Posterior vena cava (tissue), 2 donors: ENCODE results near the gene CTBP2. TPM values are rescaled to one million over a fixed set of nuclear protein-coding genes. Genes with fewer than 3 reads are reported as not detected.
"Not testable (repeated sequence)": the region's sequence is repeated elsewhere in the genome, so short reads cannot be mapped to it uniquely, and the experiment has no call there.

Experiments used
- DNase-seq: peaks from one replicate; pipeline ENCODE4 v3.0.0-alpha.2; 2020; ENCODE audit warnings: low spot score
- intact Hi-C, 2 donors: fragments of 100-400 bp; cut with DNase I; formaldehyde crosslinking; loops; one replicate each; pipeline versions ENCODE4 v1.14.1 to v1.14.2; 2022 to 2023
- total RNA-seq, 2 donors: library from RNA; stranded (reverse); fragmentation: NEBNext Ultra II Directional; extraction: Animal tissue kit (Norgen Biotek cat#: 25700); gene quantifications; one replicate each; pipeline ENCODE4 v1.2.1, GENCODE V29; 2021
- donor health status: DM: yes; HTN: yes; CAD: no.
- donor health status: DM: yes; HTN: yes; CAD: no.

CTBP2 gene
- total RNA-seq, 2 donors from 2014 or later: 44.4 to 47.3 TPM

DNA sequence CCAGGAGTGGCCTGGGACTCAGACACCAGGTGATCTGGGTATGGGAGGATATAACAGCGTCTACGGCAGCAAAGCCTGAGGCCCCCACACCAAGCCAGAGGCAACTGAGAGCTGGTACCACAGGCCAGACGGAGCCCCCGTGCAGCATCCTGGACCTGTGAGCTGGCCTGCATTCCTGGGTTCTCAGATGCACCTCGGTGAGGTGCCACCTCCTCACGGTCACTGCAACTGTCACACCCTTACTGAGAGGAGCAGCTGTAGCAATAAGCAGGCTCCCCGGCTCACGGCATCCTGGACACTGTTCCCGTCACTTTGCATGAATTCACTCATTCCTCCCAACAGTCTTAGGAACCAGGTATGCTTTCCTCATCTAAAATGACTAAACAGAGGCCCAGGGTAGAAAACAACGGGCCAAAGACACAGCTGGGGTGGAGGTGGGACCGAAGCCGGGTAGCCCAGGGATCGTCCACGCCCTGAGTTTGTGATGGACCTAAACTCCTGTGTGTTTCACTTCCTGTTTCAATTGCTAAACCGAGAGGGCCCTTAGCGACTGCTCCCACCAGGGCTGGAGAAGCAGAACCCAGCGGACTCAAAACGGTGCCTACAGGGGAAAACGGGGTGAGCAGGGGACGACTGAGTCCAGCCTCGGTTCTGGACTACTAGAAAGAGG lies 98.7 kb downstream of the CTBP2 start:
- DNase-seq: peak; percentile 64
- intact Hi-C loops: no loop called here

DNA sequence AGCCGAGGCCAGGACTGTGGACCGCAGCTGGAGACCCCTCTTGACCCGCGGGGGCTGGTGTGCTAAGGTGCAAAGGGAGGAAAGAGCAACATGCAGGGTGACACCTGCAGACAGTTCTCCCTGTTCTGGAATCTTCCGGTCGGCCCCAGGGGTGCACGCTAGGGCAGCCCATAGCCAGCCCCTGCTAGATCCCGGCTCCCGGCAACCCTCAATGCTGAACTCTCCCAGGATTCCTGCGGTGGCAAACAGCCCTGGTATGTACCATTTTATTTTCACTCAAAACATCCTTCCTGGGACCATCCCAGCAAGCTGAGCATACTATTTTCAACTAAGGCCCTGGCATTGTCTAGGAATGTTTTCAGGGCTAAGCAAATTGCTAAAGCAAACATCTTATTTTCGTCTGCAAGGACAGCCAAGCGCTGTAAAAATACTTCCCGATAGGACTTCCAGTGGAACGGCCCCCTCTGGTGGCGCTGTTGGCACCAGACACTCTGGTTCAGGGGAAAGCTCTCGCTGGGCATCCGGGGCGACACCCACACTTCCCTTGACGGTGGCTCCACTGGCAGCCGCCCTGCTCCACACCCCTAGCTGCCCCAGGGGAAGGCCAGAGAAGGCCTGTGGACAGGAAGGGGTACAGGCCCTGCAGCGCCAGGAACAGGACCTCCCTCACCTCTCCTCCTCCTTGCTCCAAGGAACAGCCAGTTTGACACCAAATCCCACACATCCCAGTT lies 99.4 kb downstream of the CTBP2 start:
- intact Hi-C loops: no loop called here
- DNase-seq: peak; percentile 94

DNA sequence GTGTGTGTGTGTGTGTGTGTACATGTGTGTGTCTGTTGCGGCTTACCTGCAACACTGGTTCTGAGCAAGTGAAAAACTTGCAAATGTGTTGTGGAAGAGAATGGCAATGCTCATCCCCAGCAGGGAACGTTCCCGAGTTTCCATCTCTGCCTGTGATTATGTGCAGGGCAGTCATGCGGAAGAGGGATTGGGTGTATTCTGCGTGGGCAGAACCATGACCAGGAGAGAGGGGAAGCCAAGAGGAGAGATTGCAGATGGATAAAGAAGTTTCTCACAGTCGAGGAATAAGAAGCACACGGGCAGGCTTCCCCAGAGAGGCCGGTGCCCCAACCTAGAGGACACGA lies 99.9 kb downstream of the CTBP2 start:
- intact Hi-C loops: no loop called here
- no peak for DNase-seq

DNA sequence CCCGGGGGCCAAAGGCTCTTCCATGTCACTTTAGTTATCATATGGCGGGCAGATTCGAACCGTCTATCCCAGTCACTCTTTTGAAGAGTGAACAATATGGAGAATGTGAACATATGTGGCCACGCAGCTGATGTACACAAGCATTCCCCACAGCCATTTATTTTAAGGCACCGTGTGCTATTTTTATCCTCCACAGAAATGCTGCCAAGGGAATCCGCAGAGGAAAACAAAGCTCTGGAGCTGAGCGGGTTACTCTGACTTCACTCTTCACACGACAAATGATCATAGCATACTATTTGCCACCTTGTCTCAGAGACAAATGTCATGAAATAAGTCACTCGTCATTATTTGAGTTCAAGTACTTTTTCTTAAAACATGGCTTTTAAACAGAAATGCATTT lies 100.3 kb downstream of the CTBP2 start:
- no peak for DNase-seq
- intact Hi-C loops: no loop called here

DNA sequence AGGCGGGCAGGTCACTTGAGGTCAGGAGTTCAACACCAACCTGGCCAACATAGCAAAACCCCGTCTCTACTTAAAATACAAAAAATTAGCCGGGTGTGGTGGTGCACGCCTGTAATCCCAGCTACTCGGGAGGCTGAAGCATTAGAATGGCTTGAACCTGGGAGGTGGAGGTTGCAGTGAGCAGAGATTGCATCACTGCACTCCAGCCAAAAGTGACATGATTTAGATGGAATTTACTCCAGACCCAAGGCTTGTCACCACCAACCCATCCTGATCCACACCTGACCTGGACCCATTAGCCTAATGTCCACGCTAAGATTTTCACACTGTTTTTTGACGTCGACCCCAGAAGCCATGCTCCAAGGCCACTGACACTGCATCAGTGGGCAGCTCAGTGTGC lies 101.0 kb downstream of the CTBP2 start:
- intact Hi-C loops: loop anchor here (10.0 kb wide), 2 partner anchors 55 to 95 kb away; no protein-coding TSS in a partner anchor
- DNase-seq: not testable (repeated sequence)

DNA sequence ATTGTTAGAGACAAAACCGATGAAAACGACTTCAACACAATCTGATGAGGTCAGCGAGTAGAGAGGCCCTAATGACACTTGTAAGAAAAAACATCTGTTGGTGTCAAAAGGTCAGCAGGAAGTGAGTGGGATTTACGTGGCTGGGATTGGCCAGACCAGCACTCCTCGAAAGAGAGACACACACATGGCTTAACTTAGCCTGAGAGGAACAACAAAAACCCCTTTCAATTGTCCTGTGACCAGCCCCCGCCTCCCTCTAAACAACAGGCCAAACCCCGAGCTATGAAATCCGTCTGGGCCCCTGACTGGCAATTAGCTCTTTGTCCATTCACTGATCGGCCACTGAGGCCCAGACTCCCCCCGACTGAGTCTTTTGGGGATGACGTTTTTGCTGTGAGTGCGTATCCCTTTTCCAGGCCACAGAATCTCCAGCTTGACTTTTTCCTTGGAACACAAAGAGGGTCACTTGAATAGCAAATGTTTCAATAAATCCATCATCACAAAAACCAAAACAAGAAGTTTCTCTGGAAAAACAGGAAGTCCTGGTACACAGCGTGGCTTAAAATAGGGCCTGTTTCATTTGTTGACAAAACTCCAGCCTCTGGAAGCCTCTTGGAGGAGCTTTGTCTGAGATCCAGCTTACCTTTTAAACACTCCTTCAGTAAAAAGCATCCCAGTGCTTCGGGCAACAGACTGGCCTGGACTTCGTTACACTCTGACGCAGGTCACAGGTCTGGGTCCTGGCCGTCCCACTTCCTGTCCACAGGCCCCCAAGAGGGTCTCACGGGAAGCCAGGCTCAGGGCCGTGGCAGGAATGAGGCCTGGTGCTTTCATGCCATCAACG lies 103.0 kb downstream of the CTBP2 start:
- peak; percentile 88 for DNase-seq
- intact Hi-C loops: loop anchor here (10.0 kb wide), 2 partner anchors 53 to 97 kb away; no protein-coding TSS in a partner anchor

DNA sequence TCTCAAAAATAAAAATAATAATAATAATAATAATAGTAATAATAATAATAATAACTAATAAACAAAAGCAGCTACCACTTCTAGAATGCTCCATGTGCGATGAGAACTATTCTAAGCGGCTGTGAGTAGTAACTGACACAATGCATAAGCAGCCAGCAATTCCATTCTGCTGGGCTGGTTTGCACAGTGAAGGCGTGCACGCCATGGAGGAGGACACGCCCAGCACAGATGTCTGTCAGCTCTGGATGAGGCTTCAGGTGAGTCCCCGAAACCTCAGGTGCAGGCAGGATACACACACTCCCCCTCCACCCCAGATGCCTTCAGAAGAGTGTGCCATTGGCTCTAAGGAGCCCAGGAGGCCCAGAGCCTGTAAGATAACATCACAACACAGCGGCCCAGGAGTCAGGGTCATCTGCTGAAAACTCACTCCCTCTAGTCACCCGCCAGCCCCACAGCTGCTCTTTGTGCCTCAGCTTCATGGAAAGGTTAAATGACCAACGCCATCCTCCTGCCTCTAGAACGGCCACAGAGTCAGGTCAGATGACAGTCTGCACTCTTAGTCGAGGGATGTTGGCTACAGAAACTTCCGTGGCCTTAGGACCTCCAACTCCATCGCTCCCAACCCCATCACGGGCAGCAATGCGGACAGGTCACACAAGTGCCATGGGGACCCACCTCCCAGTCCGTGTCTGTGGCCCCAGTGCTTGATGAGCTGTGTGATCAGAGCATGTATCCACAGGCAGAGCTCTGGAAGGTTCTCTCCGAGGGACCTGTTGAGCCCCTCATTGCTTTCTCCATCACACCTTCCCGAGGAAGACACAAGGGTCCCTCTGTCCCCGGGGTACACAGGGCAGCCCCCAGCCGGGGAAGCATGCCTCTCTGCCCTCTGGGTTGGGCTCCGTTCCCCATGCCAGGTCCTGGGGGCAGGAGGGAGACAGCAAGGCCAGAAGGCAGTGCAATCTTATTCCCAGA lies 103.9 kb downstream of the CTBP2 start:
- DNase-seq: peak; percentile 77
- intact Hi-C loops: loop anchor here (10.0 kb wide), 2 partner anchors 52 to 98 kb away; no protein-coding TSS in a partner anchor

DNA sequence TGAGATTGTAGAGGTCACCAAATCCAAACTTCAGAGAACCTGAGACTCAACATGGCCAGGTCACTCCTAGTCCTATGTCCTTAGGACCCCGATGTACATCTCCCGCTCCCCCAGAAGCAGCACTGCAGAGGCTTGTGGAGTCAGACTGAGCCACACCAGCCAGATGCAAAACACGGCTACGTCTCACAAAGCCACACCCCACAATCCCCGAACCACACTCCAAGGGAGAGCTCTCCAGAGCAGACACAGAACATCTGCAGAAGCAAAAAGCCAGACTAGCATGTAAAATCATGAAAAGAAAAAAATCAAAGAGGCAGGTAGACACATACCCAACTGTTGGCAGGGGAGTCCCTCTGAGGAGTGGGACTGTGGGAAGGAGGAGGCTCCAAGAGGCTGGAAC lies 104.9 kb downstream of the CTBP2 start:
- no peak for DNase-seq
- intact Hi-C loops: loop anchor here (10.0 kb wide), 2 partner anchors 51 to 99 kb away; no protein-coding TSS in a partner anchor

DNA sequence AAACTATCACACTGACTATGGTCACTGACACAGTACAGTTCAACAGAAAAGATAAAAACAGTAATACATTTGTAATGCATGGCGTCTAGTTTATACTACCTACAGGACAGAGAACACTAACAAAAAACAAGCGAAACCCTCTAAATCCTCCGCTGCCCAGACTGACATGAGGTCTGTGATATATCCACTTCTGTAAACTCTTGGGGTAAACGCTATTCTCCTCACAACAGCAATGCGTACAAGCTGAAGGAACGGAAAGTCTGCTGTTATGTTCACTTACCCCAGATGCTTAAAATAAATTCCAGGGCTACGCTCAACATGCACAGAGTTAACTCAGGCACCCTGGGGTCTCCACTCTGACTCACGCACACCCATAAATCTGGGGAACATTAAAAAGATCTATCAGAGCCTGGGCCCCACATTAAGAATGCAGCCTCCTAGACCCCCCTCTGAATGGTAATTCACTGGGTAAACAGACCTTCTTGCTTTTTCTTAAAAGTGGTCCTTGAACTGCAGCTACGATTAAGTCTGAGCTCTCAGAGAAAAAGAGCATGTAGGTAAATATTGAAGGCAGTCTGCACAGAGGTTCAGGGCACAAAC lies 105.6 kb downstream of the CTBP2 start:
- no peak for DNase-seq
- intact Hi-C loops: loop anchor here (10.0 kb wide), 2 partner anchors 50 to 100 kb away; no protein-coding TSS in a partner anchor

DNA sequence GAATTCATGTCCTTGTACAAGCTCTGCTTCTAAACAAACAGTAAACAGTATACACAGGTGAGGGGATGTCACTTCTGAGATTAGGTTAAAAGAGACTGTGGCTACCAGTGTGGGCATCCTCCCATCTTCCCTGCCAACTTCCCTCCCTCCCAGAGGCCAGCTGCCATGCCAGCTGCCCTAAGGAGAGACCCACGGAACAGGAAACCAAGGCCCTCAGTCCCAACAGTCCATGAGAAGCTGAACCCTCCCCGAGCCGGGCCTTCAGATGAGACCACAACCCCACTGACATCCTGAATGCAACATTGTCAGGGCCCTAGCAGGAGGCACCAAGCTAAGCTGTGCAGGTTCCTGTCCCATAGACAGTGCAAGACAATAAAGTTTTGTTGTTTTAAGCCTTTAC lies 106.1 kb downstream of the CTBP2 start:
- DNase-seq: peak; percentile 64
- intact Hi-C loops: loop anchor here (10.0 kb wide), 2 partner anchors 49 to 101 kb away; no protein-coding TSS in a partner anchor

DNA sequence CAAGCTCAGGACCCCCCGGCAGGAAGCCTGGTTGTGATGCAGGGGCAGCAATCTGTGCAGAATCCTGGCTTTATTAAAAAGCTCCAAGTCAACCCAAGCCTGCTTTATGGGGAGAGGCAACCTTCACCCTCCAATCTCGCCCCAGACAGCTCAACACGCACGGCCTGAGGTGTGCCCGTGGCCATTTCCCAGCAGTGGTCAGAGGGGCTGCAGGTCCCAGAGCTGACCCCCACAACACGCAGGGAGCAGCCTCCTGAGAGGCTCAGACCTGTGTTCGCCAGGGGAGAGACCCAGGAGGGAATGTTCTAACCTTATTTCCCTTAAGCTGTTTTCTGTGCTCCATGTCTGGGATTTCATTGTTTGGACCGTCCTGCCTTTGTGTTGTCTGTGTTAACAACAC lies 108.2 kb downstream of the CTBP2 start:
- intact Hi-C loops: loop anchor here (10.0 kb wide), 2 partner anchors 47 to 103 kb away; no protein-coding TSS in a partner anchor
- peak; percentile 53 for DNase-seq

DNA sequence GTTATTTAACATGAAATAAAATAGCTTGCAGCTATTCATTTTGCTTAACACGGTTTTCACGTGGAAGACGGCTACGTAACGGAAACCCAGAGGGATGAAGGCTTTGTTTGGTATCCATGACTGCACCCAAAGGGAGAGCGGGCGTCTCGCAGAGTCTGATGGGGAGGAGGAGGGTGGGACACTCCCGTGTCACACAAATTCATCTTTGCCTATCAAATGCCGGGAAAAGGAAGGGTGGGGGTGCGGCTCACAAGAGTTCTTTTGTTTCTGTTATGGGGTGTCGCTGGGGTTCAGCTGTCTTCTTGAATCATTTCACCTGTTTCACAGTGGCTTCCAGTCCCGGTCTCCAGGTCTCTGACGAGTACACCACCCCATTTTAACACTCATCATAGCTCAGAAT lies 110.0 kb downstream of the CTBP2 start:
- intact Hi-C loops: loop anchor here (10.0 kb wide), 2 partner anchors 46 to 104 kb away; no protein-coding TSS in a partner anchor
- DNase-seq: peak; percentile 13

DNA sequence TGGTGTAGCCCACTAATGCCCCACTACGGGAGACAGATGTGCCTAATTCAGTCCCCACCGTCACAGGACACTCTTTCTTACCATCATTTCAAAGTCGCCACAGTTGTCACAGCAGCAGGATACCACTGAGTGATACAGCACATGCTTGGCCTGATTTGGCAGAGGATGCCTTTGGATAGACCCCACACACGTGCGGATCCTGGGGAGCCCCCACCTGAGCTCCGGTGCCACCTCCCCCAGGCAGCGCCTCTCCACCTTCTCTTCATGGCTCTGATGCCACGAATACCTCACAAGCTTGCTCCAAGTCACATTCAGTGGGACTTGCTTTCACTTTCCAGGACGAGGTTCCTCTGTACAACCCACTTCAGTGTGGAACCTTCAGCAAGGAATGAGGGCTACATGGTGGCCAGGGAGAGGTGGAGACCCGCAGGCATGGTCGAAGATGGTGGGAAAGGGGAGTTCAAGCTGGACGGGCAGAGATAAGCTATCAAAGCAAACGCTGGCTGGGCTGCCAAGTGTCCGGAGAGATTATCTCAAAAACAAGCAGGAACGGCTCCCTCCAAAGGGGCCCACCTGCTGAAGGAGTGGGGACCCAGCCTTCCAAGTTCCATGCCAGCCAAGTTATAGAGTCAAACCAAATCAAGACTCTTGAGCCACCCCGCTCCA lies 111.0 kb downstream of the CTBP2 start:
- DNase-seq: peak; percentile 69
- intact Hi-C loops: loop anchor here in 1 of 2 donors (10.0 kb wide), 1 partner anchor 295 kb away; no protein-coding TSS in a partner anchor

DNA sequence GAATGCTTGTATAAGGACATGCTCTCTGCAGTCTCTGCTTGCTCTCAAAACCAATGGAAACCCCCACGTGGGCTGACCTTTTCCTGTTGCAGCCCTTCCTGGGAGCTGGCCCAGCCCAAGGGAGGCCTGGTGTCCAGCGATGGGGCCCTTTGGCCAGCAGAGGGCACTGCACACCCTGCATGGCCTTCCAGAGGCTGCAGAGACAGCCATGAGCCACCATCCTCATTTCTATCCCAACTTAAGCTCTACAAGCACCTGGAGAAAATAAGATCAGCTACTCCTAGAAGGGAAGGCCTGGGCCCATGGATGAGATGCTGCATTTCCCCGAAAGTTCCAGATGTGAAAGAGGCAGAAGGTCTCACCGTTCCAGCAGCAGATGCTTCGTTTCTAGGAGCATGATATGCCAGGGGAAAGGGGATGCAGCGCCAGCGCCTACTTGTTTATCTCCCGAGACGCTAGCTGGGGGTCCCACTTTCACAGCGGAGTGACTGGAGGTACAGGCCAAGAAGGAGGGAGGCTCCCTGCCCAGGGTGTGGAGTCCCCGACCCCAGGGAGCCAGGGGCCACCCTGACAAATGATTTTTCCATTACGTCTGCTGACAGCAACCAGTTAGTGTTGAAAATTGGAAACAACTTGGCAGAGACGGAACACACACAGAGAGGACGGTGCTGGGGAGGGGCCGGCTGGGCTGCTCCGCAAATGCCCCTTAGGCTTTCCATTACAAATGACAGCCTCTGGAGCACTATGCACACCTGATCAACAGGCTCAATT lies 112.1 kb downstream of the CTBP2 start:
- intact Hi-C loops: loop anchor here in 1 of 2 donors (10.0 kb wide), 1 partner anchor 297 kb away; no protein-coding TSS in a partner anchor
- DNase-seq: peak; percentile 95

DNA sequence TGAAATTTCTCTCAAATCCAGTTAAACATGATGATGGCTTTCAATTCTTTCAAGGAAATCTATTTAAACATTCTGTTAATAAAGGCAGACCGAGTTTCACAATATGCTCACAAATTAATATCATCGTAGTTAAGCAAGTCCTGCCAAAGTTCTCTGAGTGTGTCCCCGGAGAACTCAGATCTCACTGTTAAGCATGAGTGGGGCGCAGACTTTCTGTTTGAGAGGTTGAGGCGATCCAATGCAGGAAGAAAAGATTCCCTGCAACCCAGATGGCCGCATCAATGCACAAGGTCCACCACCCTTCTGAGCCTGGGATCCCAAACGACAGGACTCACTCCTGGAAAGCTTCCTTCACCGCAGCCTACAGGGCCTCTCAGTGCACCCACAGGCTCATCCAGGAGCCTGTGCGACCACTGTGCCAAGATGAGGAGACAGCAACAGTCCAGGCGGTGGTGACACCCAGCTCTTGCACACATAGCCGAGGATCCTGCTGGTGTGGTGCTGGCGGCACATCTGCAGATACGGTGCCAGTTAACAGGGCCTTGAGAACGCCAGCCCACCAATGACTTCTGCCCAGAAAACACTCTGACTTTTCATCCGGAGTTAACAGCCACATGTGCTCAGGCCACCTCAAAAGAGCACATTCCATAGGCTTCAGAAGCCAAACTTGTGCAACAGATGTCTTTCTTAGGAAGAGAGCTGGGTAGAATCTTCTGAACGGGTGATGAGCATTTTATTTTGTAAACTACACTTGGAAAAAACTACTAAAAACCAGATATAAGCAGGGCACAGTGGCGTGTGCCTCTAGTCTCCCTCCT lies 116.3 kb downstream of the CTBP2 start:
- peak; percentile 71 for DNase-seq
- intact Hi-C loops: loop anchor here in 1 of 2 donors (10.0 kb wide), 1 partner anchor 301 kb away; no protein-coding TSS in a partner anchor
